ENCODE measurements around the gene DHRS7.
A peak's percentile ranks its signal among the peaks of the same experiment; 100 is the strongest.

DHRS7 gene

GRCh38 chr14:60174352-60175254, 9.4 kb upstream of the DHRS7 start:
- no peak for TF ChIP-seq CTCF (IDR thresholded peaks at IDR 0.05; ENCODE audit: low read depth, low read length)
- Histone ChIP-seq H3K4me3 (ENCODE audit: low read depth, low read length) (no peak overlapping the region), H3K36me3 (no peaks in the 10 kb centered on the region), H3K27ac (no peak overlapping the region), H3K9me3 (ENCODE audit: severe bottlenecking) (peaks cover 16% of the 10 kb centered on the region), H3K27me3 (ENCODE audit: insufficient read depth, low read depth, severe bottlenecking) (no peaks in the 10 kb centered on the region)
- no peak for DNase-seq

- peak; percentile 70 for DNase-seq
- no peaks in the 10 kb centered on the region for H3K36me3 ChIP-seq
- H3K4me3 ChIP-seq (ENCODE audit: low read depth, low read length): no peak overlapping the region
- no peaks in the 10 kb centered on the region for H3K27me3 ChIP-seq (ENCODE audit: insufficient read depth, low read depth, severe bottlenecking)
- peak overlapping the region; percentile 89 for H3K27ac ChIP-seq
- peaks cover 12% of the 10 kb centered on the region for H3K9me3 ChIP-seq (ENCODE audit: severe bottlenecking)
- no peak for TF ChIP-seq CTCF (IDR thresholded peaks at IDR 0.05; ENCODE audit: low read depth, low read length)
Measured at GRCh38 chr14:60171690-60172089, 6.5 kb upstream of the DHRS7 start.

- Histone ChIP-seq H3K9me3 (ENCODE audit: severe bottlenecking) (peaks cover 12% of the 10 kb centered on the region), H3K27ac (peak overlapping the region; percentile 89), H3K27me3 (ENCODE audit: insufficient read depth, low read depth, severe bottlenecking) (no peaks in the 10 kb centered on the region), H3K4me3 (ENCODE audit: low read depth, low read length) (peak overlapping the region; percentile 3; the same call in 1 of the 2 replicates), H3K36me3 (no peaks in the 10 kb centered on the region)
- DNase-seq: no peak
- TF ChIP-seq CTCF (IDR thresholded peaks at IDR 0.05; ENCODE audit: low read depth, low read length): no peak
Measured at GRCh38 chr14:60170948-60171347, 5.8 kb upstream of the DHRS7 start.

- Histone ChIP-seq H3K4me3 (ENCODE audit: low read depth, low read length) (peak overlapping the region; percentile 17; the same call in 1 of the 2 replicates), H3K27ac (peak overlapping the region; percentile 89), H3K27me3 (ENCODE audit: insufficient read depth, low read depth, severe bottlenecking) (no peaks in the 10 kb centered on the region), H3K36me3 (0 out of 2 replicates have a peak, but pooled peaks cover 3% of the 10 kb centered on the region), H3K9me3 (ENCODE audit: severe bottlenecking) (peaks cover 12% of the 10 kb centered on the region)
- peak; percentile 53 for DNase-seq
- TF ChIP-seq CTCF (IDR thresholded peaks at IDR 0.05; ENCODE audit: low read depth, low read length): no peak
Measured at GRCh38 chr14:60169722-60170121, 4.5 kb upstream of the DHRS7 start.

- peaks cover 3% of the 10 kb centered on the region; the same call in 1 of the 2 replicates for H3K36me3 ChIP-seq
- no peaks in the 10 kb centered on the region for H3K27me3 ChIP-seq (ENCODE audit: insufficient read depth, low read depth, severe bottlenecking)
- peaks cover 12% of the 10 kb centered on the region for H3K9me3 ChIP-seq (ENCODE audit: severe bottlenecking)
- no peak for DNase-seq
- TF ChIP-seq CTCF (IDR thresholded peaks at IDR 0.05; ENCODE audit: low read depth, low read length): no peak
- H3K4me3 ChIP-seq (ENCODE audit: low read depth, low read length): 0 out of 2 replicates have a peak overlapping the region, but pooled peaks have one; percentile 81
- H3K27ac ChIP-seq: peak overlapping the region; percentile 93
Measured at GRCh38 chr14:60166142-60166541, 944 bp upstream of the DHRS7 start.
